ENCODE measurements around the gene MEDAG.

MEDAG gene

DNA sequence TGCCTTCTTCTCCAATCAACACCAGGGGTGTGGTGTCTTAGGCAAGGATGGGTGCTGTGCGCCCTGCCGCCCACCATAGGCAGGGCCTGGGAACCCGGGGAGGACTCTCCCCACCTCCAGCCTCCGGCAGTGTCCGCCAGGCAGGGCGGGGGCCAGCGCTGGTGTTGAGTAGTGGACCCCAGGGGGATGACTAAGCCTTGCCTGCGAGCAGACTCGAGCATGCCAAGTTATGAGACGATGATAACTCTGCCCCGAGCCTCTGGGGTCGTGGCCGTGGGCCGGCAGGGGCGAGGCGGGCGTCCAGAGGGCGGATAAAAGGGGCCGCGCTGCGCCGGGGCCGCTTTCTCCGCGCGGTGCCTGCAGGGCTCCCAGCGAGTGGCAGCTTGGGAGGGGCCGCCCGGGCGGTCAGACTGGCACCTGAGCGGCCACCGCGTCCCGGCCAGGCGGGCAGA, at the start of gene MEDAG:
TSS of gene MEDAG (plus strand) at position 340 of the 452 bp plus-strand sequence. CDS start 245 bp downstream, outside the sequence.
- peak; percentile 77 for DNase-seq

DNA sequence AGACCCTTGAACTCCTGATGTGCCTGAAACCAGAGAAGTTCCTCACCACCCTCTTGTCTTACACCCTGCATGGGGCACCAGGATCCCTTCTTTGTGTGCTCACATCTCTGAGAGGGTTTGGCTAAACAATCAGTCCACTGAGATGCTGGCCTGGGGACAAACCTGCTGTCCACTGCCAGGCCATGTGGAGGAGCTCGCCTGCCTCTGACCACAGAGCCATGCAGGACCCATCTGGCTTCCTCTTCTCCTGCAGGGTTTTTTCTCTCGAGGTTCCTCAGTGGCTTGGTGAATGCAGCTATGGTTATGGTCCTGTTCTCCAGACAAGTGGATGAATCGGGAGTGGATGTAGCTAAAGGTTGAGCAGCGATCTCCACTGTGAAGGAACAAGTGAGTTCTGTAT, 49.1 kb upstream of the MEDAG start:
- no peak for DNase-seq

DNA sequence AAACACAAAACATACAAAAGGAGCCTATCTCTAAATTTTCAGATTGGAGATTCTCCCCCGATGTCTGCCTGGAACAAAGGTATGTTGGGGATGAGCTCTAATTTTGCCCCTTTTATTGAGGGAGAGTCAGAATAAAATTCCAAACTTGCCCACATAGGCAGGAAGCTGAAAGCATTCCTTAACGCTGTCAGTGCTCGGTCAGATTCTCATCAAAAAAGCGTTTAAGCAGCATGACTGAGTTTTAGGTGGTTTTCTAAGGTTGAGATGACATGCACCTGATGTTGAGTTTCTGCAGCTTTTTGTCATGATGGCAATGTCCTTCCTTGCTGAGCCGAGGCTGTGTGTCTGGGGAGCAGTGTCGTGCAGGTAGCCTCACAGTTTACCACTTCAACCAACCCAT, 48.4 kb upstream of the MEDAG start:
- no peak for DNase-seq

DNA sequence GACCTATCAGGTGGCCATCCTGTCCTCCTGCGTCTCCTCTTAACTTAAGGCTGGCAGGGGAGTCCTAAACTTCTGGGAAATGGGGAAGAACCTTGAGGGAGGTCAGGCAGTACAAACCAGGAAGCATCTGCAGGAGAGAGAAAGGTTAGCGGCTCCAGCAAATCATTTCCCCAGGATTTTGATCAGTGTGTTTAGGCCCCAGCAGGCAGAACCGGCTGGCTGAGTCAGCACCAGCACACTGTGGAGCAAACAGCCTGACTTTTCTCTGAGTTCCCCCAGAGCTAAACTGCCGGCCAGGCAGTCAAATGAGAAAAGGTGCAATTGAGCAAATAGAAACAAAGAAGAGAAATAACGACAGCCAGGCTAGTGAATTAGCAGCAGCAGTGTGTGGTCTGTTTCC, 46.7 kb upstream of the MEDAG start:
- DNase-seq: no peak

DNA sequence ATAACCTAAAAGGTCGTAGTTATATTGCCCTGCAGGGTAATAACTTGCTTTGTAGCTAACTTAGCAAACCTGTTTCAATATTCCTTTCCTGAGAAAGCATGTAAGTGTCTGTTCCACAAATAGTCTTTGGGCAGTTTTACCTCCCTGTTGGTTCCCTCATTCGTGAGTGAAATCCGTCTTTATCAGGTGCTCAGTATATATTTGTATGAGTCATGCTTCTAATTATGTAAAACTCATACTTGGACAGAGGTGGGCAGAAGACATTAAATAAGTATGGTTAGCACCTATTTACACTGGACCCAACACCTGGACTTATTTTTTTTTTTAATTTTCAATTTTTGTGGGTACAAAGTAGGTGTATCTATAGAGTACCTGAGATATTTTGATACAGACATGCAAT, 44.9 kb upstream of the MEDAG start:
- DNase-seq: no peak

DNA sequence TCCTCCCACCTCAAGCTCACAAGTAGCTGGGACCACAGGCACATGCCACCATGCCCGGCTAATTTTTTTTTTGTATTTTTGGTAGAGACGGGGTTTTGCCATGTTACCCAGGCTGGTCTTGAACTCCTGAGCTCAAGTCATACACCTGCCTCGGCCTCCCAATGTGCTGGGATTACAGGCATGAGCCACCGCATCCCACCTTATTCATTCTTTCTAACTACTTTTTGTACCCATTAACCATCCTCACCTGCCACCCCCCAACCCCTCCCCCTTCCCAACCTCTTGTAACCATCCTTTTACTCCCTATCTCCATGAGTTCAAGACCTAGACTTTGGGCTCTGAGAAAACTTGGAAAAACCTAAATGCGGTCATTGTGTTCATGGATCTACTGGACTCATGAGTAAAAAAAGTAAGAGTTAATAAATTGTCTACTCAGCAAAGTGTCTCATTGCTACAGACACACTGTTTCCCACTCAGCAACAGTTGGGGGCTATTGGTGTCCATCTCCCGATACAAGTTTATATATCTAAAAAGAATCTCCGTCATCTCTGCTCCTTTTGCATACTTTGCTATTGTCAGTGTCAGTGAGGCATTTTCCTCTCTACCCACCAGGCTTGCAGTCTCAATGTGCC, 44.1 kb upstream of the MEDAG start:
- DNase-seq: no peak

DNA sequence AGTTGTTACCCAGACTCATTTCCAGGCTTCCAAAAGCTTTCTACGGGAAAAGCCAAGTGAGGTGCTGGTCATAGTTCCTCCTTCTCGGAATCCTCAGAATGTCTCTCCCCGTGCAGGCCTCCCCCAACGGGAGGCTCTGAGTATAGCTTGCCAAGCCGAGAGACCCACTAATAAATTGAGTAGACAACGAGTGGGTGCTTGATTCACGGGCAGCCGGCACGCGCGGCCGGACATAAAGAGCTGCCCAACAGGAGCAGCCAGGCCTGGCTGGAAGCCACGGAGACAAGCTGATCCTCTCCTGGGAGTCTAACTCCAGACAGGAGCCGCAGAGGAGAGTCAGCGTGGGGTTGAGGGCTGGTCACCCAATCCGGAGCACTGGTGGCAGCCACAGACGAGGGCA, 43.4 kb upstream of the MEDAG start:
- no peak for DNase-seq

DNA sequence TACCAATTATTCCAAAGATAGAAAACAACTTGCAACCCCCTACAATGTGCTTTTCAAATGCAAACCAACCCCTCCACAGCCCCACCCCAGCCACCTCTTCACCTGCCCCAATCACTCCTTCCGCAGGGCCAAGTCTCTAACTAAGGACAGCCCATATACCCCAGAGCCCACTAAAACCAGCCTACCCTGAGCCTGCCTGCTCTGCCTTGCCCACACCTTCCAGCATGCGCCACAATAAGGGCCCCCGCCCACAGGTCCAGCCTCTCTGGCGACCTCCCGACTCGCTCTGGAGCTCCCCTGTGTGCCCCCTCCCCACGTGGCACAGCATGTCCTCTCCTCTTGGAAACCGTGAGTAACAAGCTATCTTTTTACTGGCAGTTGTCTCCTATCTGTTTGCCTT, 42.8 kb upstream of the MEDAG start:
- no peak for DNase-seq

DNA sequence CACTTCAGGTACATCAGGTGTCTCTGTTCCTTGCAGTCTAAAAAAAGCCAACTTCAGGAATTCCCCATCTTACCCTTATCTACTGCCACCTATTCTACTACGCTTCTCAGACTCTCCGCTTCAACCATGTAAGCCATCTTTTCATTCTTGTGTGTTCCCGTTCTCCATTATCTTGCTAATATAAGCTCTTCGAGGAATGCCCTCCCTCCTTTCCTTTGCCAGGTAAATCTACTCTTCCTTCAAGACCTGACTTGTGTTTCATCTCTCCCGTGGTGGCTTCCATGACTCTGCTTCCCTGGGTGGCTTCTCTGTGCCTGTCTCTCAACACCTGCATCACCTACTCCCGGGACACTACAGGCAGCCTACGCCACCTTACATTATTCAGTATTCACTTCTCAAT, 42.3 kb upstream of the MEDAG start:
- no peak for DNase-seq

DNA sequence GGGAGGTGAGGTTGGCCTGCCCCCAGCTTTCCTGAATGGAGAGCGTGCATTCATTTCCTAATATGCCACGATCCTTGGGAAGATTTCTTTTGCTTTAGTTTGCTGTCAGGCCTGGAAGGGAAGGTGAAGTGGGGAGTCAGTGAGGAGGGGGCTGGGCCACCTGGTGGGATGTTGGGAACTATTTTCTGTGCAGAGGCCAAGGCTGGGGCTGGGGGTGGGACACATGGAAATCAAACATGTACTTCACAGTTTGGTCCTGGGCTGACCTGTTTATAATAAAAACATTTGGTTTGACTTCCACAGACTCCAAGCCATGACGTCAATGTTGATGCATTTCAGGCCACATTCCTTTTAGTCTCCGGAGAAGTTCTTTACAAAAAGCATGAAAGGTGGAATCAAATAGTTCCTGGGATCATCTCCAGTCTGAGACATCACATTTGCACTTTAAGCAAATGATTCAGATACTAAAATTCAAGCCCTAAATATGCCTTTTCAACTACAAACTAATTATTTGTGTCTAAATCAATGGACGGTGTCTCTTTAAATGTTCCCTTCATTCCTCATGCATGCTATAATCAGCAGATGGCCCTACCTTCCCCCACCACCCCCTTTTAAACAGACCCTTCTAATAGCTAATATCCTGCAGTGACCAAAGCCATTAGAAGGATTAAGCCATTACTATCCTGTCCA, 41.5 kb upstream of the MEDAG start:
- peak; percentile 97 for DNase-seq

DNA sequence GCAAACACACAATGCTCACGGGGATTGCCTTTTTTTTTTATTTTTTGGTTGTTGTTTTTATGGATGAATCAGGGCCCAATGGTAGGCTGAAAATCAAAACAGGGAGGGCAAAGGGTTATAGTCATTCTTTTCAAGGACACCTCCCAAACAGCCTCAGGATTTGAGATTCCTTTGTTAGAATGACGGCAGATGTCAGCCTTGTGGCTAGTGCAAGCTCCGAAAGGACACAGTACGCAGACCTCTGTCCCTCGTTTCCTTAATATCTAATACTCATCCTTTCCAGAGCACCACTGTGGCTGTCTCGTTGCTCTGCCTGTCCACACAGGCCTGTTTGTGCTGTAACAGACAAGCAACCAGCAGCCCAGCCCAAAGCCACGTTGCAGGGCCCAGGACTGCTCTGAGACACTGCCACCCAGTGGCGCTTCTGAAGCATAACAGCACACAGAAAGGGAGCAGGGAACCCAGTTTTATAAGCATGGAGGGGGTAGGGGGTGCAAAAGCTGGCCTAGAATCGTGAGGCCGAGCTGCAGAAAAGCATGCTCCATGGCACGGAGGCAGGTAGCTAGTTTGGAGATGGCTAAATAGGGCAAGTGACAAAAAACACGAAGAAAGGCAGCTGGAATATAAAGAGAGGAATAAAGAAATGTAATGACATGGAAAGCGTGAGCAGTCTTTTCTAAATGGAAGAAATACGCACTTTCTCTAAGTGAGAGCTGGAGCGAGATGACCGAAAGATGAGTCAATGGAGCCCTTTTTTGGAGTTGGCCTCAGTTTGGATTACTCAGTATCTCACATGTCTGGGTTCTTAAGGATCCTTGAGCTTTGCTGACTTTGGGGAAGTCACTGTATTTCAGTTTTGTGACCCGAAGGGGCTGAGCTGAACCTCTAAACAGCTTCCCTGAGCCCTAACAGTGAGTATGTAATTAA, 40.7 kb upstream of the MEDAG start:
- DNase-seq: peak; percentile 95

DNA sequence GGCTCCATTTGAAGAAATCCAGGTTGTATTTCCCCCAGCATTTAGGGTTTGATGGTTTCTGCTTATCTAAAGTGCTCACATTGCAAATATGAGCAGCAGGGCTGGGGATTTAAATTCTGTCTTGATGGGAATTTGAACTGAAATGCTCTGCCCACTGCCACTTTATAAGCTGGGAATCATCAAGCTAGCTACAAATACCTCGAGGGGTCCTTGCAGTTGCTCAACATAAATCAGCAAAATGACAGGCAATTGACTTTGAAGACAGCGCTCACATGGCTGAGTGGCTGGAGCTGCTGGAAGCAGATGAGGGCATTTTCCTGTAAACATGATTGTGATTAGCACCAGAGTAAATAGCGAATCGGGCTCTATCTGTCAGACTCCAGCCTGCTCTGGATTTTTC, 39.4 kb upstream of the MEDAG start:
- DNase-seq: no peak

DNA sequence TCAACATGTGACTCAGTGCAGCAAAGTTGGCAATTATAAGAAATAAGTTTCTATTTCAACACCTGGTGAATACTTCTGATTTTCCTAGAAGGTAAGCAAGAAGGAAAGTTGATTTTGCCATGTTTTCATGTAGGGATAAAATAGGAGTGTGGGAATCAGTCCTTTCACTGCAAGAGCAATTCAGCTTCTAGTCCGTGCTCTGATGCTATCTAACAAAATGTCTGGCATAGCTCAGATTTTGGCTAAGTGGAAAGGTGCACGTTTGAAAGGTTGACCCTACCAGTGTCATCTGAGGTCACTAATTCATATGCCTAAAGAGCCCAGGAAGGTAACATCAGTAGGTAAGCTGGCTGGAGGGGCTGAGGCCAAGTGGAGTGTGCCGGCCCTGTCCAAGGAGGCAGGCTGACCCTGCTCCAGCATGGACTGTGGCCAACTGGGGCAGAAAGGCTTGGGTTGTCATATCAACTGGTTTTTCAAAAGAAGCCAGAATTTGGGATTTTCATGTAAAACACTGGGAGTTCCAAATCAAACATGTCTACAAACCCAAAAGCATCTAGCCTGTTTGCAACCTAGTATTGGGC, 38.9 kb upstream of the MEDAG start:
- DNase-seq: no peak

DNA sequence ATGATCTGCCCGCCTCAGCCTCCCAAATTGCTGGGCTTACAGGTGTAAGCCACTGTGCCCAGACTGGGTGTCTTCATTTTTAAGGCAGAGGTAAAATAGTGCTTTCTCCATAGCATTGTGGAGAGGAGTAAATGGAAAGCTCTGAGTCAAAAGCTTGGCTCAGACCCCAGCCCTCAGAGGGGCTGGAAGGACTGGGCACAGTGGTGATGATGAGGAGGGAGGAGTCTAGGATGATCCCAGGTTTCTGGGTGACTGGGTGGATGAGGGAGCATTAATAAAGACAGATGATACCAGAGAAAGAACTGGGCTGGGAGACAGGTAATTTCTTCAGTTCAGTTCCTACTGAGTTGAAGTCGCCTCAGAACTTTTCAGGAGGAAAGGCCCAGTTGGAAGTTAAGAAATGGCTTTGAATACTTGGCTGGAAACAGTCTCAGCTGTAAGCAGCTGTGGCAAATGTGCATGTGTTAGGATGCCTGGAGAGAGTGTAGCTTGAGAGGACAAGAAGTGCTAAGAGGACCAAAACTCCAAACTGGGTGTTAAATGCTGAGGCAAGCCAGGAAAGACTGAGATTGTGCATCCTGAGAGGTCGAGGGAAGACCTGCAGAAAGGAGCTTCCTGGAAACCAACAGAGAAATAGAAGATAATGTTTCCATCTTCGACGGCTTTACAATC, 37.1 kb upstream of the MEDAG start:
- no peak for DNase-seq

DNA sequence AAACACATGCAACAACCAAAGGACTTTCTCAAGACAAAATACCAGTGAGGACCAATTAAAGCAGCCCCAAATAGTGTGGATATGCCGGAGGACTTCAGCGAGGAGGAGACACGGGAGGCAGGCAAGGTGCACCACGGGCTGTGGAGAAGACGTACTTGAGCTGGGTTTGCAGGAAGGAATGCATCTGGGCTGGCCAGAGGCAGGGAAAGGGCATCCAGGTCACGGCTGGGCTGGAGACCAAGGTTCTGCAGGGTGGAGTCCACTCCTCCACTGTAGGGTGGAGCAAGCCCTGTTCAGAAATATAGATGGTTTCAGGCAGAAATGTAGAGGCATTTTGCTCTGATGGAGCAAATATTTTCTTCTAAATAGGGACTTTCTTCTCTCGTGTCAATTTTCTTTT, 36.6 kb upstream of the MEDAG start:
- no peak for DNase-seq

DNA sequence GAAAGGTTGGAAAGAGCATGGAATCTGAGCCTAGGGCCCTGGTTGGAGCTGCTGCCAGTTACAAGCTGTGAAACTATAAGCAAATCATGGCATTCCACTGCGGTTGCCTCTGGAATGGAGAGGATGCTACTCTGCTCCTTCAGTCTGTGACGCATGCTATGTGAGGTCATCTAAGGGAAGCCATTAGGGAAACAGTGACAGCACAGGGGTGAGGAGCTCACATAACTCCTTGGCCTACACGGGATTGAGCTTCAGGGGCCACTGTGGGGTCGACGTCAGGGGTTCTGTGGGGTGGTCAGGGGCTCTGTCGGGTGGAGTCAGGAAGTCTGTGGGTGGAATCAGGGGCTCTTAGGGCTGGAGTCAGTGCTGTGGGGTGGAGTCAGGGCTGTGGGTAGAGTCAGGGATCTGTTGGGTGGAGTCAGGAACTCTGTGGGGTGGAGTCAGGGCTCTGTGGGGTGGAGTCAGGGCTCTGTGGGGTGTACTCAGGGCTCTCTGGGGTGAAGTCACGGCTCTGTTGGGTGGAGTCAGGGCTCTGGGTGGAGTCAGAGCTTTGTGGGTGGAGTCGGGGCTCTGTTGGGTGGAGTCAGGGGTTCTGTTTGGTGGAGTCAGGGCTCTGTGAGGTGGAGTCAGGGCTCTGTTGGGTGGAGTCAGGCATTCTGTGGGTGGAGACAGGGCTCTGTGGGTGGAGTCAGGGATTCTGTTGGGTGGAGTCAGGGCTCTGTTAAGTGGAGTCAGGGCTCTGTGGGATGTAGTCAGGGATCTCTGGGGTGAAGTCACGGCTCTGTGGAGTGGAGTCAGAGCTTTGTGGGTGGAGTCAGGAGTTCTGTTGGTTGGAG, 35.8 kb upstream of the MEDAG start:
- peak; percentile 100 for DNase-seq

DNA sequence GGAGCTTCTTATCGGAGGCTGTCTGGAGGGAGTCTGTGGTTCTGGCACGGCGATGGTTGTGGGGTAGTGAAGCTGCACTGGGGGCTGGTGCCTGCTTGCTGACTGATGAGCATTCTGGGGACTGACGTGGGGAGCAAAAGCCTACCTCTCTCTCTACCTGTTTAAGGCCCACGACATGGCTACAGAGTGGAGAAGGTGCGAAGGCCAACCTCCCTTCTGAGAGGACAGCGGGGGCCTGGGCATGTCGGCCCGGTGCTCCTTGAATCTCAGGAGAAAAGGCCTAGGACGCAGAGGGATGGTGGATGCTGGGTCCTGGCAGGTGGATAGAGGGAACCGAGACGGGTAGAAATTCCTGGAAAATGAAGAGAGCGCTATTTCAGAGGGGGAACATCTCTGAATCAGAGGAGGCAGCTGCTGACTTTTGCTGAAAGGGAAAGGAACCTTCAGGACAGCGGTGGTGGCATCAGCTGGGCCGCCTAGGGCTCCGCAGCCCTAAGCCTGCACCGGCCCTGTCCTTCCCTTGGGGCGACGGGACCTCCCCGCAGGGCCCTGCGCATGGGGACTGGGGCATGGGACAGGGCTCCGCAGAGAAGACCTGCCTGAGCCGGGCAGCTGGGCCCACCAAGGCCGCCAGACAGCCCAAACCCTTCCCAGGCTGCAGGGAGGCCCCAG, 35.0 kb upstream of the MEDAG start:
- DNase-seq: no peak

DNA sequence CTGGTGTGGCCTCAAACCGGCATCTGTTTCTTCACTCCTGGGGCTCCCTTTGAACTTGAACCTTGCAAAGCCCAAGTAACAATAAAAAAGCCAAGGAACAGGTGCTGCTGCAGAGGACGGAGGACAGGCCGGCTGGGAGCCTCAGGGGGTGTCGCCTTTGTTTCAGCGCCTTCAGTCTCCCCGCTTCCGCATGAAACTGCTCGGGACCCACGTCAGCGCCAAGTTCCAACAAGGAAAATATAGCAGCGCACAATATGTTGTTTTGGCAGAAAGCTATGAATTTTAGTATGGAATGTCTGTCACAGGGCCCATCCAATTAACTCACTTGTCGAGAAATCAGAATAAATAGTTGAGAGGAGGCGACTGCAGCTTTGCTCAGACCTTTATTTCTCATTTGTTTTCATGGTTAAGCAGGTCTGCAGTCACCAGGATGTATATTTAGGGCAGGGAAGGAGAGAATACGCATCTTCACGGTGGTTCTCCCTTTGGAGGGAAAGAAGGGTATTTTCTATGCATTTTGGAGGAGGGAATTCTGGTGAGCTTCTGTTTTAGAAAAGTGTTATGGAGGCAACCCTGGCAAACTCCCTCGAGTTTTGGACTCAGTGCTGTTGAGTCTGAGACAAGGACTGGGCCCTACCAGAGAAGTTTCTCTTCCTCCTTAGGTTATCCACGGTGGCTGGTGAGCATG, 34.3 kb upstream of the MEDAG start:
- DNase-seq: no peak

DNA sequence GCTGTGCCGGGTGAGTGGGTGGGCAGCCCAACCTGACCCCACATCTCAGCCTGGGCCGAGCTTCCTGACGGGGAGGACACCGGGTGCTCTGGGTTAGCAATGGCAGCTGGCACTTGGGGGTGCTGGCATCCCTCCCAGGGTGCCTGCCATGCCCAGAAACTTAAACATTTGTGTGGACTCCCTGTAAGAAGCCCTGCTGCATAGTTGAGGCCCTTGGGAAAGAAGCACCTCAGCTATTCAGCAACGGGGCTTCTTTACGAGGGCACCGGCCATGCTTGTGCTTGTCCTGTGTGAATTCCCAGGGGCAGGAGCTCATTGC, 33.8 kb upstream of the MEDAG start:
- no peak for DNase-seq

DNA sequence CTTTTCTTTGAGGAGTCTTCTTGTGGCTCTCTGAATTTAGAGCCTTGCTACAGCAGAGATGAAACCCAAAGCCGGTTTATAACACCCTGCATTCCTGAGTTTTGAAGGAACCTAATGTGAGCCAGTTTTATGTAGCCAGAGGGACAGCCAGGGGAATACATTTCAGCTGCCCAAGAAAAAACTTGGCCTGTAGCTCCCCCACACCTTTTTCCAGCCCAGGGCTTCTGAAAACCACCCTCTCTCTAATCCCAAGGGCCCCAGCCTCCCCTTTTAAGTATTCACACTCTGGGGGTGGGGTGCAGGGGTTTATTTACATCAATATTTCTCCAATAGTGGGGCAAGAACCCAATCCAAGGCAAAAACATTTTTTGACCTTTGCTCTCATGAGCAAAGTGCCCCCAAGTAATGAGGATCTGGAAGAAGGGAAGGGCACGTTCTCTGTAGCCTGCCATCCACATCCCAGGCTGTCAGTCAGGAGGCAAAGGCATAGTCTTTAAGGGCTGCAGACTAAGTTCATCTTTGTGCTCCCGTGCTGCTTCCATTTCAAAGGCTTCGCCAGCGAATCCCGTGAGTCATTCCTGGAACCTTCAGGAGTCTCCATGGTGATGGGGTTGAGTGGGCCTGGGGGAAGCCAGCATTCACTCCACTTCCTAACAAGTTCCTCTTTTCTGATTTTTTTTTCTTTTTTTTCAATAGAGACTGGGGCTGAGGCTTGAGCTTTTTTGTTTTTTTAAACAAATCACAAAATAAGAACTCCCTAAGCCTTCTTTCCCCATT, 33.2 kb upstream of the MEDAG start:
- DNase-seq: peak; percentile 95

All from fibroblast of upper back skin (primary cell).